Measurements from ENCODE around the gene COL5A1.

COL5A1 gene

DNA sequence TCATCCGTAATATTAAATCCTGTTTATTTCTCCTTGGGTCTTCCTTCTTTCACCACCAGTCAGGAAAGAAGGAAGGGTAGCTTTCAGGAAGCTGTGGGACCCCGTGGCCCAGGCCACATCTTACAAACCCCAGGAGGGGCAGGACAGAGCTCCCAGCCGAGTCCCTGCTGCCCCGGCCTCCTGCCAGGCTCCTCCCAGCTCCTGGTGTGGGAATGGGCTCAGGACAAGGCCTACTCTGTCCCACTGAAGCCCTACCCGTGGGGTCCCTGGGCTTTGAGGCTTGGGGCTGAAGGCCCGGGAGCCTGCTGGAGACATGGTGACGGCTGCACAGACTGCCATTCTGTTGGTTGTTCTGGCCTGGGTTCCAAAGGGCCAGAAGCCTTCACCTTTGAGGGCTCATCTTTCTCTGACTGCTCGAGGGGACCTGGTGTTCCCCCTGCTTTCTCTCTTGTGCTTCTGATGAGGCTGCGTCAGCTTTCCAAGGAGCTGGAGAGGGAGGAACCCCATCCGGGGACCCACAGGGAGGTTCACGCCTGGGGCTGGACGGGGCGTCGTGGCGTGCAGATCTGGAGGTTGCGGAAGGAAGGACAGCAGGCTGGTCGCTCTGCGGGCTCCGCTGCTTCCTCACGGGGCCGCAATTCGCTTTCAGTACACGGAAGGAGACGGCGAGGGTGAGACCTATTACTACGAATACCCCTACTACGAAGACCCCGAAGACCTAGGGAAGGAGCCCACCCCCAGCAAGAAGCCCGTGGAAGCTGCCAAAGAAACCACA is 86.6 kb downstream of the COL5A1 start:
- Histone ChIP-seq H3K4me3 (ENCODE audit: low read length) (no peak overlapping the region), H3K36me3 (ENCODE audit: control insufficient read depth, insufficient read depth, low read length) (no peaks in the 10 kb centered on the region), H3K9ac (ENCODE audit: low read length) (no peak overlapping the region), H3K9me3 (ENCODE audit: control insufficient read depth, low read length) (no peaks in the 10 kb centered on the region), H3K4me1 (ENCODE audit: control insufficient read depth, insufficient read depth, low read length) (no peaks in the 10 kb centered on the region), H3K27me3 (ENCODE audit: control insufficient read depth, insufficient read depth, low read length) (no peaks in the 10 kb centered on the region)

DNA sequence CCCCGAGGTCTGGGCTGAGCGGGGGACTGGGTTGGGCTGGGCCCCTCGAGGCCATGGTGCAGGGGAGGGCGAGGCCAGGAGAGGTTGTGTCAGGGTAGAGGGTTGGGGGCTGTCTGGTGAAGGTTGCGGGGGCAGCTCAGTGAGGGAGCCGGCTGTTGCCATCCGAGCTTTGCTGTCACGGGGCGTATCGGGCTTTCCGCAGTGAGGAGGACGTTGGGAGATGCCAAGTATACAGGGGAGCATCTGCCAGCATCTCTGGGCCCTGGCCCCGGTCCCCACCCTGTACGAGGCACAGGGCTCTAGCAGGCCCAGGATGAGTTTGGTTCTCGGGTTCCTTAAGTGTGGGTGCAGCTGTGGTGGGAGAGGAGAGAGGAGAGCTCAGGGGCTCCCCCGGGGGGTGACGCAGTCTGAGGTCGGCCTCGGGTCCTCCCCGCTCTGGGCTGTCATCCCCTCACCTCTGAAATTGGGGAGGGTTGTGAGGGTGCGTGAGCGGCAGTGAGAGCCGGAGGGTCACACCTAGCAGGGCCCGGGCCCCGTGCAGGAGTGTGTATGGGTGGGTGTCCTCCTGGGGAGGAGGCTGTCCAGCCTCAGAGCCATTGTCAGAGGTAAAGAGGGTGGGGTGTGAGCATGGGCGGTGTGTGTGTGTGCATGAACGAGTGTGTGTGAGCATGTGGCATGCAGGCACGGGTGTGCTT is 87.3 kb downstream of the COL5A1 start:
- Histone ChIP-seq H3K36me3 (ENCODE audit: control insufficient read depth, insufficient read depth, low read length) (no peaks in the 10 kb centered on the region), H3K9ac (ENCODE audit: low read length) (no peak overlapping the region), H3K9me3 (ENCODE audit: control insufficient read depth, low read length) (no peaks in the 10 kb centered on the region), H3K4me3 (ENCODE audit: low read length) (no peak overlapping the region), H3K4me1 (ENCODE audit: control insufficient read depth, insufficient read depth, low read length) (peaks cover 5% of the 10 kb centered on the region), H3K27me3 (ENCODE audit: control insufficient read depth, insufficient read depth, low read length) (no peaks in the 10 kb centered on the region)

DNA sequence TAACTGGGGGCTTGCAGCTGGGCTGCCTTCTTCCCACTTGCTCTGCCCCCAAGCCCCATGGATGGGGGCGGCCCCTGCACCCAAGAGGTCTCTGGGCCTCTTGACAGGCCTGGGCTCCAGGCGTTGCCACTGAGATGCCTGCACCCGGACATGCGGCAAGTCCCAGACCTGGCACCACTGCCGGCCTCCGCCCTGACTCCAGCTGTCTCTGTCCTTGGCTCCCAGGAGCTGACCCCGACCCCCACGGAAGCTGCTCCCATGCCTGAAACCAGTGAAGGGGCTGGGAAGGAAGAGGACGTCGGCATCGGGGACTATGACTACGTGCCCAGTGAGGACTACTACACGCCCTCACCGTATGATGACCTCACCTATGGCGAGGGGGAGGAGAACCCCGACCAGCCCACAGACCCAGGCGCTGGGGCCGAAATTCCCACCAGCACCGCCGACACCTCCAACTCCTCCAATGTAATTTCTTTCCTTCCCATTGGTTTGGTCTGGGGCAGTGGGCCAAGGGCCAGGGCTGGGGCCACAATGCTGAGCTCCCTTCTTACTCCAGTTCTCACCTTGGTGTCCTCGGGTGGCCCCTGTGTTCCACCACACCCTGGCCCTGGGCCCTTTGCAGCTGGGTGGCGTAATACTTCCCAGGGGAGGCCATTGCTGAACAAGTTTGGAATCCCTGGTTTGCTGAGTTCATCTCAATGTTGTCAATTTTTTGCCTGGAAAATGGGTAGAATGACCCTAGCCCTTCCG is 88.6 kb downstream of the COL5A1 start:
- Histone ChIP-seq H3K36me3 (ENCODE audit: control insufficient read depth, insufficient read depth, low read length) (no peaks in the 10 kb centered on the region), H3K4me3 (ENCODE audit: low read length) (no peak overlapping the region), H3K4me1 (ENCODE audit: control insufficient read depth, insufficient read depth, low read length) (peaks cover 11% of the 10 kb centered on the region), H3K9me3 (ENCODE audit: control insufficient read depth, low read length) (no peaks in the 10 kb centered on the region), H3K27me3 (ENCODE audit: control insufficient read depth, insufficient read depth, low read length) (no peaks in the 10 kb centered on the region), H3K9ac (ENCODE audit: low read length) (no peak overlapping the region)

DNA sequence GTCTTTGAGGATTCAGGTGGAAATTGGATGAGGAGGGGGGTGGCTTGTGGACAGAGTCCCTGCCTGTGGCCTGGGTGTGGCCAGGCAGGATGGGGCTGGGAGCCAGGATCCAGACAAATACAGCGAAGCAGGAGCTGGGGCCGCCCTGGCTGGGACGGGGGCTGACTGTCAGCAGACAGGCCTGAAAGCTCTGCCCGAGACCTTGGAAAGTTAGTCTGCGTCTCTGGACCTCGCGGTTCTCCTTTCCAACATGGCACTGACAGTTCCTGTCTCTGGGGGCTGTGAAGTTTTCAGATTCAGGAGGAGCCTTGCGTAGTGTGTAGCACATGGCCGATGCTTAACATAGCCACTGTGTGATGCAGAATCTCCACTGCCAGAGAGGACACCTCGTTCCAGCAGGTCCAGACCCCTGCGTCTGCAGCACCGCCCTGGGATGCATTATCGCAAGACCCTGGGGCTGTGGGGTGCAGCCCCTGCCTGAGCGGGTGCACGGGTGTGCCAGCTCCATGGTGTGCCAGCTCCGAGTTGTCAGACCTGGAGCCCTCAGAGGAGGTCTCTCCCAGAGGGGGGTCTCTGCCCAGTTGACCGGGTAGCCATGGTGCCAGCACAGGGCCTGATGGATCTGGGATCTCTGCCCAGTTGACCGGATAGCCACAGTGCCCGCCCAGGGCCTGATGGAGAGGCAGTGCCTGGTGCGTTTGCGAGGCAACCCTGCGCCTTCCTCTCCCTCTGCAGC is 89.3 kb downstream of the COL5A1 start:
- H3K4me3 ChIP-seq (ENCODE audit: low read length), result no peak overlapping the region
- peaks cover 13% of the 10 kb centered on the region for H3K4me1 ChIP-seq (ENCODE audit: control insufficient read depth, insufficient read depth, low read length)
- H3K36me3 ChIP-seq (ENCODE audit: control insufficient read depth, insufficient read depth, low read length), result no peaks in the 10 kb centered on the region
- no peaks in the 10 kb centered on the region for H3K9me3 ChIP-seq (ENCODE audit: control insufficient read depth, low read length)
- H3K27me3 ChIP-seq (ENCODE audit: control insufficient read depth, insufficient read depth, low read length), result no peaks in the 10 kb centered on the region
- no peak overlapping the region for H3K9ac ChIP-seq (ENCODE audit: low read length)

DNA sequence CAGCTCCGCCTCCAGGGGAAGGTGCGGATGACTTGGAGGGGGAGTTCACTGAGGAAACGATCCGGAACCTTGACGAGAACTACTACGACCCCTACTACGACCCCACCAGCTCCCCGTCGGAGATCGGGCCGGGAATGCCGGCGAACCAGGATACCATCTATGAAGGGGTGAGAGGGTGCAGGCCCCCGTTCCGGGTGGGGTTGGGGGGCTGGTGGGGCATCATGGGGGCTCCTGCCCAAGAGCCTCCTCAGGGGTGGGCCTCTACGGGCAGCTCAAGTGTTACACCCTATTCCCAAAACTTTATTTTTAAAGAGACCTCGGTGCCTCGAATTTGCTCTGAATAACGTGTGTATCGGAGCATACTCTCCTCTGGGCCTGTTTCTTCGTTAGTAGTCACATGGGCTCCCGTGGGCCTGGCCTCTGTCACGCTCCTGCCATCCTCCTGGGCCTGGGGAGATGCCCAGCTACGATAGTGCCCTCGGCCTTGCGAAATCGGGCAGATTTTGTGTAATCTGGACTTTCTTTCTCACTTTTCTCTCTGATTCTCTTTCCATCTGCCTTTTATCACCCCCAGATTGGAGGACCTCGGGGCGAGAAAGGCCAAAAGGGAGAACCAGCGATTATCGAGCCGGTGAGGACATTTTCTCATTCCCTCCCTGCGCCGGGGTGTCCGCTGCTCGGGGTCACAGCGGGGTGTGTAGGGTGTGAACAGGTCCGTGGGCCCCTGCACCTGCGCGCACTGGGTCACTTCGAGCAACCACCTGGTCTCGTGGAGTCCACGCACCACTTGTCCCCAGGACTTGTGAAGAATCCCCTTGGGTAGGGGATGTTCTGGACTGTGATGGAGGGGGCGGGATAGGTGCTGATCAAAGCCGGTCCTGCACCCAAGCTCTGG is 90.1 kb downstream of the COL5A1 start:
- Histone ChIP-seq H3K9ac (ENCODE audit: low read length) (no peak overlapping the region), H3K36me3 (ENCODE audit: control insufficient read depth, insufficient read depth, low read length) (no peaks in the 10 kb centered on the region), H3K4me1 (ENCODE audit: control insufficient read depth, insufficient read depth, low read length) (peaks cover 20% of the 10 kb centered on the region), H3K4me3 (ENCODE audit: low read length) (no peak overlapping the region), H3K9me3 (ENCODE audit: control insufficient read depth, low read length) (no peaks in the 10 kb centered on the region), H3K27me3 (ENCODE audit: control insufficient read depth, insufficient read depth, low read length) (no peaks in the 10 kb centered on the region)

DNA sequence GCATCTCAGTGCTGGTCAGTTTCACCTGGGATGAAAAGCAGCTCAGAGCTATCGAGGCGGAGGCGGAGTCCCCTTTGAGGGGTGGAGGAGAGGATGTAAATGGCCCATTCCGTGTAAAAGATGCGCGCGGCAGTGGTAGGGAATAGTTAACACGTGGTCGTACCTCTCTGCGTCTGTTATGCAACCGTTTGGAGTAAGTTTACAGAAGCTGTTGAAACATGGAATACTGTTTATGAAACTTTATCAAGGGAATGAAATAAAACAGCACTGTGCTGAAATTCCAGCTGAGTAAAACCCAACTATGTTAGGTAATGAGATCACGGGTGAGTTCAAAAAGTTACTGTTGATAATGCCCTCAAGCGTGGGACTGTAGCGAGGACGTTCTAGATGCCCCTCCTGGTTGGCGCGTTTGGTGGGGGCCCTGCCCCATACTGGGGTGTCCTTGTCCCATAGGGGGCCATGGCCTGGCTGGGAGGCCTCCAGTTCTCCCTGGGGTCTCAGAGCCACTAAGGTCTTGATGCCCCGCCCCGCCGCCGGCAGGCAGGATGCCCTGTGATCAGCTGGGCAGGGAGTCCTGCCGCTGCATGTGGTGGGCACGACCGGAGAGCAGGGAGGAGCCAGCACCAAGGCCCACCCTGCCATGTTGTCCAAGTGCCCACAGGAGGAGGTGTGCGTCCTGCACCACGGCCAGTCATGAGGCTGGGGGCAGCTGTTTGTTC is 90.9 kb downstream of the COL5A1 start:
- Histone ChIP-seq H3K9ac (ENCODE audit: low read length) (no peak overlapping the region), H3K36me3 (ENCODE audit: control insufficient read depth, insufficient read depth, low read length) (no peaks in the 10 kb centered on the region), H3K4me1 (ENCODE audit: control insufficient read depth, insufficient read depth, low read length) (peaks cover 20% of the 10 kb centered on the region), H3K9me3 (ENCODE audit: control insufficient read depth, low read length) (no peaks in the 10 kb centered on the region), H3K4me3 (ENCODE audit: low read length) (no peak overlapping the region), H3K27me3 (ENCODE audit: control insufficient read depth, insufficient read depth, low read length) (no peaks in the 10 kb centered on the region)

DNA sequence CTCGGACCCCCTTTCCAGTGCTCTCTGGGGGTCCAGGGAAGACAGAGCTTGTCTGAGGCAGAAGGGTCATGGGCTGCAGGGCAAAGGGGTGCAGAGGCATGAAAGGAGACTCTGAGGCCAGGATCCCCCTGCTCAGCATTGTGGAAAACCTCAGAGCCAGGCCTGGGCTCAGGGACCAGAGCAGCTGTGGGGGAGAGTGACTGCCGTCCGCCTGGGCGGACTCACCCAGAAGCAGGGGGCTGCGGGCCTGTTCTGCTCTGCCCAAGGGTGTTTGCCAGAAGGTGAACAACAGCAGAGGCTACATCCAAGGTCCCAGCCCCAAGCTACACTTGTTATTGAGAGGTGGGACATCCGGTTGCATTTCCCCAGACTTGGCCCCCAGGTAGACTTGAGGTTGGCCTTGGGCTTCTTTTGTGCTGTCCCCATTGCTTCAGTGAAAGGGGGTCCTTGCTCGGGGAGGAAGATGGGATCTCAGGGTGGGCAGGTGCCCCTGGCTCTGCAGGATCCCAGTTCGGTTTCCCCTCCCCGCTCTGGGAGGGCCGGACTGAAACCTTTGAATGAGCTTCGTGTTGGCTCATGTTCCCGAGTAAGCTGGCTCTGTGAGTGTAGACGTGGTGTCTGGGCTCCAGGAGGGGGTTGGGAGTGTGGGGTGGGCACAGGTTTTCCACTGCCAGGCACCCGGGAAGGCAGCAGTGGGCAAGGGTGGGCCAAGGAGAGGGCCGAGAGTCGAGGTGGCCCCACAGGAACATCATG is 92.1 kb downstream of the COL5A1 start:
- Histone ChIP-seq H3K36me3 (ENCODE audit: control insufficient read depth, insufficient read depth, low read length) (no peaks in the 10 kb centered on the region), H3K27me3 (ENCODE audit: control insufficient read depth, insufficient read depth, low read length) (no peaks in the 10 kb centered on the region), H3K9me3 (ENCODE audit: control insufficient read depth, low read length) (no peaks in the 10 kb centered on the region), H3K4me1 (ENCODE audit: control insufficient read depth, insufficient read depth, low read length) (peaks cover 20% of the 10 kb centered on the region), H3K9ac (ENCODE audit: low read length) (no peak overlapping the region), H3K4me3 (ENCODE audit: low read length) (no peak overlapping the region)

DNA sequence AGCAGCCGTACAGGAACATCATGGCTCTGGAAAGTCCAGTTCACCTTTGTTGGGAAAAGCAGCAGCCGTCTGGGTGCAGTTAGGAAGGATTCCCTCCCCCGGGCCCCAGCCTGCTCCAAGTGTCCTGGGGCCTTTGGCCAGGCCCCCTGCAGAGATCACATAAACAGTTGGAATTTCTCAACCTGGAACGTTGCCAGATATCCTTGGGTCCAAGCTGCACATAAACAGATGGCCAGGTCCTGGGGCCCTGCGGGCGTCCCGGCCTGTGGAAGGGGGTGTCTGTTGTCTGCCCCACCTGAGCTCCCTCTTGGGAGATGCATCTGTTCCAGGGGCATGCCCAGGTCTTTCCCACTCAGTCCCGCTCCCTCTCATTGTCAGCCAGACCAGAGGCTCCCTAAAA is 92.7 kb downstream of the COL5A1 start:
- Histone ChIP-seq H3K9ac (ENCODE audit: low read length) (no peak overlapping the region), H3K4me1 (ENCODE audit: control insufficient read depth, insufficient read depth, low read length) (peaks cover 20% of the 10 kb centered on the region), H3K9me3 (ENCODE audit: control insufficient read depth, low read length) (no peaks in the 10 kb centered on the region), H3K36me3 (ENCODE audit: control insufficient read depth, insufficient read depth, low read length) (no peaks in the 10 kb centered on the region), H3K27me3 (ENCODE audit: control insufficient read depth, insufficient read depth, low read length) (no peaks in the 10 kb centered on the region), H3K4me3 (ENCODE audit: low read length) (no peak overlapping the region)

DNA sequence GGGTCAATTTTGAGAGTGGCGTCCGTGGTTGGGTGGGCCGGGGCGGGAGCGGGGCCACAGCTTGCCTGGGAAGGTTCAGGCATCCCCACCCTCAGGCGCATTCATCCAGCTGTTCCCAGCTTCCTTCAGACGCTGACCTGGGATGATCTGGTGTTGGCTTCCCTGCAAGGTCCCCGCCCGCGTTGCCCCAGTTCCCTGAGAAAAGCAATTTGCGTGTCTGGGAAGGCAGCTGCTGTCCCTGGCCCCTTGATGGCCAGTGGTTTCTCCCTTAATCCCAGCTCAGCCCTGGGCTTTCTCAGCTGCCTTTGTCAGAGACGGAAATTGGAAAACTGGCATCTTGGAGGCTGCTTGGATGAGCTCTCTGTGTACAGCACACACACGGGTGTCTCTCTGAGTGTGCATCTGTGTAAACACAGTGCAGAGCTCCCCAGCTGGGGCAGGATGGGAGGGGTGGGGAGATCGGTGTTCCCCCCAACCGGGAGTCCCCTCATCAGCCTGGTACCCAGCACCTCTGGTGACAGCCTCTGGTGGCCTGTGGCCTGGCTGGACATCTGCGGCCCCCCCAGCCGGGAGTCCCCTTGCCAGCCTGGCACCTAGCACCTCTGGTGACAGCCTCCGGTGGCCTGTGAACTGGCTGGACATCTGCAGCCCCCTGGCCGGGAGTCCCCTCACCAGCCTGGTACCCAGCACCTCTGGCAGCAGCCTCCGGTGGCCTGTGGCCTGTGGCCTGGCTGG is 94.0 kb downstream of the COL5A1 start:
- no peaks in the 10 kb centered on the region for H3K27me3 ChIP-seq (ENCODE audit: control insufficient read depth, insufficient read depth, low read length)
- no peak overlapping the region for H3K9ac ChIP-seq (ENCODE audit: low read length)
- no peaks in the 10 kb centered on the region for H3K9me3 ChIP-seq (ENCODE audit: control insufficient read depth, low read length)
- peaks cover 20% of the 10 kb centered on the region for H3K4me1 ChIP-seq (ENCODE audit: control insufficient read depth, insufficient read depth, low read length)
- no peaks in the 10 kb centered on the region for H3K36me3 ChIP-seq (ENCODE audit: control insufficient read depth, insufficient read depth, low read length)
- no peak overlapping the region for H3K4me3 ChIP-seq (ENCODE audit: low read length)

All from mucosa of stomach (tissue), 1 donor.